Activated T-helper 2 cell treated with anti-CD3 and anti-CD28 coated beads, Interferon-gamma antibody, Interleukin-2, Interleukin-4, amounts not matched to agents 10 μg/mL and 5 μg/mL and 100 μg/mL, durations not matched to agents 14 hours and 24 hours and 36 hours (primary cell): ENCODE results near the gene ID4. TPM values are rescaled to one million over a fixed set of nuclear protein-coding genes. Genes with fewer than 3 reads are reported as not detected.
"Not testable (repeated sequence)": the region's sequence is repeated elsewhere in the genome, so short reads cannot be mapped to it uniquely, and the experiment has no call there.

Source experiments
- DNase-seq: peaks from one replicate; pipeline ENCODE4 v3.0.0; 2021; ENCODE audit warnings: low spot score
- H3K27ac Mint-ChIP-seq: one replicate; pipeline ENCODE4 v1.8.0; 2021; ENCODE audit warnings: mixed read lengths
- H3K27me3 Mint-ChIP-seq: one replicate; pipeline ENCODE4 v1.8.0; 2021; ENCODE audit warnings: low read depth, mixed read lengths
- H3K36me3 Mint-ChIP-seq: one replicate; pipeline ENCODE4 v1.8.0; 2021; ENCODE audit warnings: low read depth, mixed read lengths
- H3K4me1 Mint-ChIP-seq: one replicate; pipeline ENCODE4 v1.8.0; 2021; ENCODE audit warnings: low read depth, mixed read lengths
- H3K4me3 Mint-ChIP-seq: one replicate; pipeline ENCODE4 v1.8.0; 2021; ENCODE audit warnings: low read depth, mild to moderate bottlenecking, moderate library complexity, mixed read lengths
- H3K9me3 Mint-ChIP-seq: one replicate; pipeline ENCODE4 v1.8.0; 2021; ENCODE audit warnings: mixed read lengths
- intact Hi-C: fragments of 100-400 bp; cut with micrococcal nuclease; formaldehyde crosslinking; loops from one replicate; pipeline ENCODE4 v1.15.1; 2023
- total RNA-seq: library from RNA; stranded (reverse); gene quantifications from 2 replicates; pipeline ENCODE4 v1.2.3, GENCODE V29; 2022

The ID4 gene
- total RNA-seq, 1 donor from 2014 or later, result not detected

DNA sequence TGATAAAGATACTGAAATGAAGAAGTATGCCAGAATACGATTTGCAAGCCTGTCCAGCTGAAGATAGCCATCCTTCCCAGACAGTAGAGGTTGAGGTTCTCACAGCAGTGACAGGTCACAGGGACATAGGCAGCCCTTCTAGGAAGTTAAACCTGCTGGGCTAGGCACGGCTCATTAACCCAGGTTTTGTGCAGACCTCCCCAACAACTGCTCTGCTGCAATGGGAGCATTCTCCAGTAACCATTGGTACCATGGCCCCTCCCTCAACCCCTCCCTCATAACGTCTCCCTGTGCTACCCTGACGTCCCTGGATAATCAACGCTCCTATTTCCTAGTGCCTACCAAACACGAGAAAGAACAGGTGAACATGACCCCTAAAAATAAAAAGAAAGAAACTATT lies 15.8 kb downstream of the ID4 start:
- intact Hi-C loops, result no loop called here
- Mint-ChIP-seq H3K27ac (no peak overlapping the region), H3K9me3 (no peaks in the 10 kb centered on the region), H3K4me3 (no peak overlapping the region), H3K27me3 (no peaks in the 10 kb centered on the region), H3K4me1 (no peaks in the 10 kb centered on the region), H3K36me3 (no peaks in the 10 kb centered on the region)
- DNase-seq, result no peak

DNA sequence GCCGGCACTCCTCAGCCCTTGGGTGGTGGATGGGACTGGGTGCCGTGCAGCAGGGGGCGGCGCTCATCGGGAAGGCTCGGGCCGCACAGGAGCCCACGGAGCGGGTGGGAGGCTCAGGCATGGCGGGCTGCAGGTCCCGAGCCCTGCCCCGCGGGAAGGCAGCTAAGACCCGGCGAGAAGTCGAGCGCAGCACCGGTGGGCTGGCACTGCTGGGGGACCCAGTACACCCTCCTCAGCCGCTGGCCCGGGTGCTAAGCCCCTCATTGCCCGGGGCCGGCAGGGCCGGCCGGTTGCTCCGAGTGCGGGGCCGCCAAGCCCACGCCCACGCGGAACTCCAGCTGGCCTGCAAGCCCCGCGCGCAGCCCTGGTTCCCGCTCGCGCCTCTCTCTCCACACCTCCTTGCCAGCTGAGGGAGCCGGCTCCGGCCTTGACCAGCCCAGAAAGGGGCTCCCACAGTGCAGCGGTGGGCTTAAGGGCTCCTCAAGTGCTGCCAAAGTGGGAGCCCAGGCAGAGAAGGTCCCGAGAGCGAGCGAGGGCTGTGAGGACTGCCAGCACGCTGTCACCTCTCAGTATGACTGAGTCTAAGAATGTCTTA lies 17.3 kb downstream of the ID4 start:
- H3K36me3 Mint-ChIP-seq, H3K4me1 Mint-ChIP-seq, intact Hi-C loops, H3K9me3 Mint-ChIP-seq, H3K27ac Mint-ChIP-seq, H3K4me3 Mint-ChIP-seq, H3K27me3 Mint-ChIP-seq, DNase-seq: not testable (repeated sequence)

DNA sequence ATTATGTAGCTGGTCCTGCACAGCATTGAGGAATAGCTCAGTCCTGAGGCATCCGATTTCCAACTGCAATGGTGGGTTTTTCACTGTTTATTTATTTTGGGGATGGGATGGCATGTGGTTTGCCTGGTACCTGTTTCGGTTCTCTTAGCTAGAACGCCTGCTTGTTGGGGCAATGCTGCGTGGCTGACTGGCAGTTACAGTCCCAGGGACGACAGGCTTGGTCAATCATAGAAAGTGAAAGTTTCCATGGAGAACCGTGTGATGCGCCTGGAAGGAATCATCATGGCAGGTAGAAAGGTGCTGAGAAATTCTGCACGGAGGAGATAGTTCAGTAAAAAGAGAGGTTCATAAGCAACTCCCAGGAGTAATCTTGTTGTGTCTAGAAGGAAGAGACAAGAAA lies 18.4 kb downstream of the ID4 start:
- H3K9me3 Mint-ChIP-seq, result no peaks in the 10 kb centered on the region
- H3K4me3 Mint-ChIP-seq, result no peak overlapping the region
- no peaks in the 10 kb centered on the region for H3K4me1 Mint-ChIP-seq
- intact Hi-C loops, result no loop called here
- no peaks in the 10 kb centered on the region for H3K36me3 Mint-ChIP-seq
- DNase-seq, result no peak
- no peak overlapping the region for H3K27ac Mint-ChIP-seq
- no peaks in the 10 kb centered on the region for H3K27me3 Mint-ChIP-seq

DNA sequence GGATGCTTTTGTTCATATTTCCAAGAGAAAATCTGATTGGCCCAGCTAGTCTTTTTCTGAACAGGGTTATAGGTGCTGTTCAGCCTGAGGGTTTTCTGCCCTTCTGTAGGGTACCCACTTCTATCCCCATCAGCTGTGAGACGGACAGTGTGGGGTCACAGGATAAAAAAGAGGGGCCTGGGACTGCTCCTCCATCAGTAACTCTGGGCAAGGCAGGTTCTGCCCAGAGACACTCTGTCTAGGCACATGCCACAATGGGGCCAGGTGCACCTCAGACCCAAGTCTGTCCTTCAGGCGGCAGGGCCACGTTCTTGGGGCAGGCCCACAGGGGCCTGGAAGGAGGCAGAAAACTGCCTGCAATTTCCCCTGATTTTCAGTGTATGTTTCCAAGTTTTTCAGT lies 20.0 kb downstream of the ID4 start:
- Mint-ChIP-seq H3K9me3 (no peaks in the 10 kb centered on the region), H3K4me1 (no peaks in the 10 kb centered on the region), H3K36me3 (no peaks in the 10 kb centered on the region), H3K27ac (no peak overlapping the region), H3K27me3 (no peaks in the 10 kb centered on the region), H3K4me3 (no peak overlapping the region)
- DNase-seq, result no peak
- intact Hi-C loops, result no loop called here

DNA sequence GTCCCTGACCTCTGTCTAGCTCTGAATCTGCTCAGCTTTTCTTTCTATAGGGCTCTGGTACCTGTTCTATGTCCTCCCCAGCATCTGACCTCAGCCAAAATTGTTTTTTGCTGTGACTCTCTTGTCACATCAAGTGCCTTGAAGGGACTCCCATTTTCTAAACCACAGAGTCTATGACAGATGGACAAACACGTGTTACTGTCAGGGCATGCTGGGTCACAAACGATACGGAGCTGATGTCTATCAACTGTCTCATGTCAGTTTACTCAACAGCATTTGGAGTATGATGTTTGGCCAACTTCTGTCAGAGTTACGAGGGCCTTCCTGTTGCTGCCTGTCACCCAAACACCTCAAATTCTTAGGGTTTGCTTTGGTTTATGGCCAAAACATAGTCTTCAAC lies 20.5 kb downstream of the ID4 start:
- H3K9me3 Mint-ChIP-seq, result no peaks in the 10 kb centered on the region
- H3K27me3 Mint-ChIP-seq, result no peaks in the 10 kb centered on the region
- H3K36me3 Mint-ChIP-seq, result no peaks in the 10 kb centered on the region
- intact Hi-C loops, result no loop called here
- no peak for DNase-seq
- no peak overlapping the region for H3K4me3 Mint-ChIP-seq
- no peak overlapping the region for H3K27ac Mint-ChIP-seq
- H3K4me1 Mint-ChIP-seq, result no peaks in the 10 kb centered on the region

- Mint-ChIP-seq H3K27ac (no peak overlapping the region), H3K9me3 (no peaks in the 10 kb centered on the region), H3K27me3 (no peaks in the 10 kb centered on the region), H3K4me1 (no peaks in the 10 kb centered on the region), H3K36me3 (no peaks in the 10 kb centered on the region), H3K4me3 (no peak overlapping the region)
- intact Hi-C loops, result no loop called here
- no peak for DNase-seq
These were observed 23.2 kb downstream of the ID4 start for GRCh38 chr6:19860235-19860877.

- H3K27ac Mint-ChIP-seq, result no peak overlapping the region
- no peaks in the 10 kb centered on the region for H3K36me3 Mint-ChIP-seq
- H3K4me1 Mint-ChIP-seq, result no peaks in the 10 kb centered on the region
- H3K9me3 Mint-ChIP-seq, result no peaks in the 10 kb centered on the region
- H3K27me3 Mint-ChIP-seq, result no peaks in the 10 kb centered on the region
- no peak overlapping the region for H3K4me3 Mint-ChIP-seq
- intact Hi-C loops, result no loop called here
- DNase-seq, result no peak
These were observed 27.1 kb downstream of the ID4 start for GRCh38 chr6:19864285-19864684.

GRCh38 chr6:19865178-19865577 lies 28.0 kb downstream of the ID4 start:
- no peaks in the 10 kb centered on the region for H3K9me3 Mint-ChIP-seq
- no peak overlapping the region for H3K4me3 Mint-ChIP-seq
- no peak overlapping the region for H3K27ac Mint-ChIP-seq
- H3K4me1 Mint-ChIP-seq, result no peaks in the 10 kb centered on the region
- no peak for DNase-seq
- intact Hi-C loops, result no loop called here
- H3K27me3 Mint-ChIP-seq, result no peaks in the 10 kb centered on the region
- H3K36me3 Mint-ChIP-seq, result no peaks in the 10 kb centered on the region

DNA sequence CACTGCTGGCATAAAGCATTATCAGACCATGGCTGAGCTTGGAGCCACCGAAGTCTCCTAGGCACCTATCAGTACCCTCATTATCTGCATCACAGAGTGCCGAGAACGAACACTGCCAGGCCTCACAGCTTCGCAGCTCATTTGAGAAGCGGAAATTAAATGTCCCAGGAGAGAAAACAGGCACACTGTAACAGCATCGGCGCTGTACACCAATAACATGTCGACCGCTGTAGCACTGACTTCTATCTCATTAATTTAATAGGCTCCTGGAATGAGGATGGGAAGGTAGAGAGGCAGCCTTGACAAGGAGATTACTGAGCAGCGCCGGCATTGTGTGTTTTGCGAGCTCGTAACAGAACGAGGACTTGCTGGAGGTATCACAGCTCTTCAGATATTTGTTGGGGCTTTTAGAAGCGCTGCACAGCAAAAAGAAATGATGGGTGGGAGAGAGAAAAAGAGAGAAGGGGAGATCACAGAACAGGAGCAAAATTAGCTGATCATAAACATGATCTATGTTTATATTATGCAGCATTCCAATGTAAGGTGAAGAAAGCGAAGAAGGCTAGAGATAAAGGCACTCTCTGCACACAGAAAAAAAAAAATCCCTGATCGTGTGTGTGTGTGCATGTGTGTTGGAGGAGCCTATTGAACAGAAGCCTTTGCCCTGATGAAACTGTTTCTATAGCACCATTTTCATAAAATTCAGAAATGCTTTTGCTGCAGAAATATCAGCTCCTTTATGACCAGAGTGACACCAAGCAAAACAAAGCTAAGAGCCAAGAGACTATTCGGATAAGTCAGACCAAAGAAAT lies 29.2 kb downstream of the ID4 start:
- intact Hi-C loops, result no loop called here
- no peaks in the 10 kb centered on the region for H3K36me3 Mint-ChIP-seq
- H3K27me3 Mint-ChIP-seq, result no peaks in the 10 kb centered on the region
- no peaks in the 10 kb centered on the region for H3K4me1 Mint-ChIP-seq
- no peak overlapping the region for H3K27ac Mint-ChIP-seq
- DNase-seq, result no peak
- H3K9me3 Mint-ChIP-seq, result no peaks in the 10 kb centered on the region
- H3K4me3 Mint-ChIP-seq, result no peak overlapping the region

GRCh38 chr6:19866985-19867627 lies 29.9 kb downstream of the ID4 start:
- DNase-seq, result no peak
- H3K4me1 Mint-ChIP-seq, result no peaks in the 10 kb centered on the region
- H3K27me3 Mint-ChIP-seq, result no peaks in the 10 kb centered on the region
- no peaks in the 10 kb centered on the region for H3K36me3 Mint-ChIP-seq
- H3K9me3 Mint-ChIP-seq, result no peaks in the 10 kb centered on the region
- intact Hi-C loops, result no loop called here
- no peak overlapping the region for H3K27ac Mint-ChIP-seq
- H3K4me3 Mint-ChIP-seq, result no peak overlapping the region

DNA sequence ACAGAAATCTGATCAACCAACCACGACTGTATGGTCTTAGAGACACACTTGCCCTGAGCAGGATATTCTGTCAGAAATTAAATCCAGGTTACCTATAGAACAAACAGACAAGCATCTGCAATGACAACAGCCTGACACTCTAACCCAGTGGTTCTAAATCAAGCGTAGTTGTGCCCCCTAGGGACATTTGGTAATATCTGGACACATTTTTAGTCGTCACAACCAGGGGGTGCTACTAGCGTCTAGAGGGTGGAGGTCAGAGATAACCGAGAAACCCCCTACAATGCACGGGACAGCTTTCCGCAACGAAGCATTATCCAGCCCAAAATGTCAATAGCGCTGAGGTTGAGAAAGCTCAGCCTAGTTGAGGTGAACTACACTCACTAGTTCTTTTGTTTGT lies 32.3 kb downstream of the ID4 start:
- no peaks in the 10 kb centered on the region for H3K36me3 Mint-ChIP-seq
- H3K27me3 Mint-ChIP-seq, result no peaks in the 10 kb centered on the region
- H3K27ac Mint-ChIP-seq, result no peak overlapping the region
- no peak for DNase-seq
- intact Hi-C loops, result no loop called here
- H3K4me1 Mint-ChIP-seq, result no peaks in the 10 kb centered on the region
- H3K9me3 Mint-ChIP-seq, result no peaks in the 10 kb centered on the region
- H3K4me3 Mint-ChIP-seq, result no peak overlapping the region

DNA sequence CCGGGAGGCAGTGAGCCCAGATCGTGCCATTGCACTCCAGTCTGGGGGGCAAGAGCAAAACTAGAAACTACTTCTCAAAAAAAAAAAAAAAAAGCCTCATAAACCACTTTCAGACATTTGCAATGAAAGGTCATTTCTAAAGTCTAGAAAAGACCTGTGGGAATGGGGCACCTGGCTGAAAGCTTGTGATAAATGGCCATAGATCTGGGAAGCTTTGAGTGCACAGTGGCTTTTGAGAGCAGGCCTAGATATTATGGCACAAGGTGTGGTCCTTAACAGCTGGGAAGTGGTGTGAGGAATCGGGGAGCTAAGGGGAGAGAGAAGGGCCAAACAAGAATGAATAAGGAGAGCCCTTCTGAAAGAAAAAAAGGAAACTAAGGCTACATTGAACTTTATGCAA lies 33.2 kb downstream of the ID4 start:
- H3K9me3 Mint-ChIP-seq, result no peaks in the 10 kb centered on the region
- intact Hi-C loops, result no loop called here
- no peak overlapping the region for H3K27ac Mint-ChIP-seq
- no peaks in the 10 kb centered on the region for H3K36me3 Mint-ChIP-seq
- no peaks in the 10 kb centered on the region for H3K4me1 Mint-ChIP-seq
- H3K4me3 Mint-ChIP-seq, result no peak overlapping the region
- H3K27me3 Mint-ChIP-seq, result no peaks in the 10 kb centered on the region
- no peak for DNase-seq

DNA sequence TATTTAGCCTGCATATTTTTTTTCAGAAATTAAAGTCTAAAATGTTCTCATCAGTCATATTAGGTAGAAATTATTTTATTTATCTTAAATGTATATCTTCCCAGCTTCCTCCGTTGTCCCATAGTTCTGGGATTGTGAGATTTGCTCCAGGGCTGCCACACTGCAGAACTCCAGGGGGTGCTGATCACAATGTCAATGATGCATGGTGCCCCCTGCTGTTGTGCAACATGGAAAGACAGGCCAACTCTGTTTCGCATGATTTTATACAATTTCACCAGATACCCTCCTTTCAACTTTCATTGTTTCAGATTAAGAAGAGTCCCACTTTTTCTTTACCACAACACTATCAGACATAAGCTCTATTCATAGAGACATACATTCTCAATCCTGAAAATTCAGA lies 35.9 kb downstream of the ID4 start:
- Mint-ChIP-seq H3K4me1 (no peaks in the 10 kb centered on the region), H3K27me3 (no peaks in the 10 kb centered on the region), H3K9me3 (no peaks in the 10 kb centered on the region), H3K4me3 (no peak overlapping the region), H3K36me3 (no peaks in the 10 kb centered on the region), H3K27ac (no peak overlapping the region)
- intact Hi-C loops, result no loop called here
- no peak for DNase-seq
